Stimulated activated CD4-positive, alpha-beta T cell treated with anti-CD3 and anti-CD28 coated beads, Interleukin-1b, Interleukin-23, amount 100 ng/mL, for 4 hours (primary cell): Measurements from ENCODE around the gene ZBTB45.
"Not testable (repeated sequence)": the region's sequence is repeated elsewhere in the genome, so short reads cannot be mapped to it uniquely, and the experiment has no call there.

Experiments used
- DNase-seq, 2 donors: peaks; one replicate each; pipeline ENCODE4 v3.0.0-alpha.2; 2020; ENCODE audit warnings: low read depth in 2 of 2

The ZBTB45 gene

DNA sequence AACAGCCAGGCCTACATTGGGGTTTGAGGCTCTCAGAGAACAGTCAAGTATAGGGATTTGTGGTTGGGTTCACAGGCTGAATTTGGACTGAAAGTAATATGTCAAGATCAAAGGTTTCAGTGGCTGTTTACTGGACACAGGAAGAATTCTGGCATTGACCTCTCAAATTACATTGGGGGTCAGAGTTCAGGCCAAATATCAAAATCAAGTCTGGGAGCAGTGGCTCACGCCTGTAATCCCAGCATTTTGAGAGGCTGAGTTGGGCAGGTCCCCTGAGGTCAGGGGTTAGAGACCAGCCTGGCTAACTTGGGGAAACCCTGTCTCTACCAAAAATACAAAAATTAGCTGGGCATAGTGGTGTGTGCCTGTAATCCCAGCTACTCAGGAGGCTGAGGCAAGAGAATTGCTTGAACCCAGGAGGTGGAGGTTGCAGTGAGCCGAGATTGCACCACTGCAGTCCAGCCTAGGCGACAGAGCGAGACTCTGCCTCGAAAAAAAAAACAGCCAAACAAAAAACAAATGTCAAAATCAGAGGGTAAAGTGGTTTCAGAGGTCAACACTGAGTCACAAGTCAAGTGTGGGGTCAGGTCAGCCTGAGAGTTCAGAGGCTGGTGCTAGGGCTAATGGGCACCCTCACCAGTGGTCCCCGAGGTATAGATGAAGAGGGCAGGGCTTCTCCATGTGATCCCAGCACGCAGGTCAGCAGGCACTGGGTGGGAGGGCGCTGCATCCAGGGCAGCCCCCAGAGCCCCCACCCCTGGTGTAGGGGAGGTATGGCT, 9.3 kb downstream of the ZBTB45 start:
- DNase-seq: no peak

DNA sequence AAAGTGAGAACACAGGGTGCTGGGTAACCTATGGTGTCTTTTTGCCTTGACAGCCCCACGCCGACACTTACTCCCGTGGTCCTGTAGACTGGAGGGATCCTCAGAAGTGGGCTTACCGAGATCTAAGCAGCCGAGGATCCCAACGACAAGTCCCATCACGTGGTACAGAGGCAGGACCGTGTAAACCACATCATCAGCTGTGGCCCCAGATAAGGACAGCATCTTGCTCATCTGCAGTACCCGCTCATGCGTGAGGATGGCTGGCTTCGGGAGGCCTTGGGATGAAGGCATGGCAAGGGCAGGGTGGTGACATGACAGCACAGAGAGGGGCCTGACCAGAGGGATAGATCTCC, 9.9 kb downstream of the ZBTB45 start:
- no peak for DNase-seq

DNA sequence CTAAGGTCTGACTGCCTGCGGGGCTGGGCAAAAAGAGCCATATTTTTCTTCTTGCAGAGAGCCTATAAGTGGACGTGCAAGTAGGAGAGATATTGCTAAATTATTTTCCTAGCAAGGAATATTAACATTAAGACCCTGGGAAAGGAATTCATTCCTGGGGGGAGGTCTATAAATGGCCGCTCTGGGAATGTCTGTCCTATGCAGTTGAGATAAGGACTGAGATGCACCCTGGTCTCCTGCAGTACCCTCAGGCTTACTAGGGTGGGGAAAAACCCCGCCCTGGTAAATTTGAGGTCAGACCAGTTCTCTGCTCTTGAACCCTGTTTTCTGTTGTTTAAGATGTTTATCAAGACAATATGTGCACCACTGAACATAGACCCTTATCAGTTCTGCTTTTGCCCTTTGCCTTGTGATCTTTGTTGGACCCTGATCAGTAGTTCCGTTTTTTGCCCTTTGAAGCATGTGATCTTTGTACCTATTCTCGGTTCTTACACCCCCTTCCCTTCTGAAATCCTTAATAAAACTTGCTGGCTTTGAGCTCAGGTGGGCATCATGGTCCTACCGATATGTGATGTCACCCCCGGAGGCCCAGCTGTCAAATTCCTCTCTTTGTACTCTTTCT, 11.9 kb downstream of the ZBTB45 start:
- not testable (repeated sequence) for DNase-seq

DNA sequence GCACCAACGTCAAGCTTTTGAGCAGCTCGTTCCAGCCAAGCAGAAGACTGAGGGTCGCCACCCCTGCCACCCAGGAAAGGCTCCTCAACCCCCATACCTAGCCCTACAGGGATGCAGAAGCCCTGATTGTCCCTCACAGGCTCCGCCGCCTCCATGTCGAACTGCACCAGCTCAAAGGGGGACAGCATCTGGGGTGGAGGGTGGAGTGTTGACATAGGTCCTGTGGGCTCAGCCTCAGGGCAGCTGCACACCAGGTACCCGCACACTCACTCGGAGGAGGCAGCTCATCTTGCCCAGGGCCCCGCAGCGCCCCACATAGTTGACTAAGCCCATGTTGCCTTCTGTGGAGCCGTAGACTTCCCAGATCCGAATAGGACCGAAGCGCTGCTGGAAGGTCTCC, 19.4 kb downstream of the ZBTB45 start:
- no peak for DNase-seq

DNA sequence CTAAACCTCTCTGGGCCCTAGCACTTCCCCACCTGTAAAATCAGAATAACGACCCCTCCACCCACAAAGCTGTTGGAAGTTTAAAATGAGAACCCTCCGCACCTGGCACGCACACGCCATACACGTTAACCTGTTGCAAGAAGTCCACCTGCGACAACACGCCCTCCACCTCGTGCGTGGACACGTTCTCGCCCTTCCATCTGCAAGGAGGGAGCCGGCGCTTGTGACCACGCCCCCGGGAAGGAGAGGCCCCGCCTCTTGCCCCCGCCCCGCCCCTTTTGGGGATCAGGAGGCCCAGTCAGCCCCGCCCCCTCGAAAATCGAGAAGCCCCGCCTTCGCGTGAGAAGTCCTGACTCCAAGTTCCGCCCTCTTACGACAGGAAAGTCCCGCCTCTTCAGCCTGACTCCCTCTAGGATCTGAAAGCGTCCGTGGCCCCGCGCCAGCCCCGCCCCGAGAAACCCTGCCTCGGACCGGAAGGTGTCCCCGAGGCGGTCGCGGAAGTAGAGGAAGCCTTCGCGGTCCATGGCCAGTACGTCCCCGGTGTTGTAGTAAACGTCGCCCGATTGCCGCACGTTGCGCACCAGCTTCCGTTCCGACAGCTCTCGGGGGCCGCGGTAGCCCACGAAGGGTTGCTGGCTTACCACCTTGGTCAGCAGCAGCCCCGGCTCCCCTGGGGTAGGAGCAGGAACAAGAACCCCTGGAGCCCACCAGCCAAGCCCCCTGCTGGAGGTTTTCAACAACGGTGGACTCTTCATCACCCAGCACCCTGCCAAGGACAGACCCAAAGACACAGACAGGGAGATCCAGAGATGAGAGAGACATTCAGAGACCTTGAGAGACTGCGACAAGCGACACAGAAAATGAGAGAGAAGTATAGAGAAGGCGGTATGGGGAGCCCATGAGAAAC, 20.3 kb downstream of the ZBTB45 start:
- peak; percentile 93 to 97 for DNase-seq

DNA sequence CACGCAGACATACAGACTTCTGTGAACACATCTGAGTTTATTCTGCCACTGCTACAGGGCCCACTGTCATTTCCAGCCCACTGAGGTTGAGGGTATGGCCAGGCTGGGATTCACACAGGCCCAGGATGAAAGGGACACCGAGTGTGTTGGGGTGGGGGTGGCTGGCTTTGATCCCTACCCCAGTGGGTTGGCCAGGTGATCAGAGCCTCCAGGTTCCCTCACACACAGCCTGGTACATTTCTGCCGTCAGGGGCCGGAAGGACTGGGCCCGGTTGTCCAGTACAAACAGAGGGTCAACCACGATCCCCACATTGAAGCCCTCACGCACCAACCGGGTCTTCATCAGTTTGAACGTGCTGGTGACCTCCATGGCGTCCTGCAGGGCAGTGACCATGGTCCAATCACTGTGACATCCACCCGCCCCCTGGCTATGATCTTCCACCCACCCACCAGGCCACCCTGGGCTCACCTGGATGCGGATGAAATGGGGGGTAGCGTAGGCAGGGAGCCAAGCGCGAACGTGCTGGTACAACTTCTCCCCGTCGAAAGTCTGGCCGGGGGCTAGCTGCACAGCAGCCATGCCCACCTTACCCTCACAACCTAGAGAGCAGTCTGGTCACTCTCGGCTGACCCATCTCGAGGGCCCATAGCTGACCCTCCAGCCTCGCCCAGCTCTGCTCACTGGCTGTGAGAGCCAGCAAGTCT, 21.1 kb downstream of the ZBTB45 start:
- no peak for DNase-seq

DNA sequence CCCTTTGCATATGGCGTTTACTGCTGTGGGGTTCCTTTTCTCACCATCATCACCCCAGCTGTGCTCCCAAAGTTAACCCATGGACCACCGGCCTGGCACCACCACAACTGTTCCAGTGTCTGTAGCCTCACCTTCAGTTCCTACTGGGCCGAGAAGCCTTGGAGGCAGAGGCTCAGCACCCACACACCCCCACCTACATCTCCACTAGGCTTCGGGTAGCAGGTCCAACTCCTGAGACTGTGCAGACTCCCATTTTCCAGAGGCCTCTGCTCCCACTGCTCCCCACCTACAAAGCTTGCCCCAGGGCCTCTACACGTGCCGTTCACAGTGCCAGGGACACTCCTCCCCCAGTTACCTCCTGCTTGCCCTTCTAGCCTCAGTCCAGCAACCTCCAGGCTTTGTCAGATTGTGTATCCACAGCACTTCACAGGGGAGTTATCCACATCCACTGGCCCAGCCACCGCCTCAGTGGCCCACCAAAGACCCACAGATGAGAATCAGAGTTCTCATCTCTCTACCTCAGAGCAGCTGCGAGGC, 21.9 kb downstream of the ZBTB45 start:
- no peak for DNase-seq

DNA sequence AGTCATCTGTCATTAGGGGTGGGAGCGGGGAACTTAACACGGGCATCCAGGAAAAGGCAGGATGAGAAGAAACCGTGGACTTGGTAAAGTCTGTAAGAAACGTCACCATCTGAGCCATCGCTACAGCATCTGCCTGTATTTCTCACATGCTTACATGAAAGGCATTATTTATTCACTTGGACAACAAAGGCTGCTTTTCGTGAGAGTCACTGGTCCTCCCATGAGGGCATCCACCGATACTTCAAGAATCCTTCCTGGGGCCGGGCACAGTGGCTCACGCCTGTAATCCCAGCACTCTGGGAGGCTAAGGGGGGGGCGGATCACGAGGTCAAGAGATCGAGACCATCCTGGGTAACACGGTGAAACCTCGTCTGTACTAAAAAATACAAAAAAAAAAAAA, 27.3 kb downstream of the ZBTB45 start:
- no peak for DNase-seq

DNA sequence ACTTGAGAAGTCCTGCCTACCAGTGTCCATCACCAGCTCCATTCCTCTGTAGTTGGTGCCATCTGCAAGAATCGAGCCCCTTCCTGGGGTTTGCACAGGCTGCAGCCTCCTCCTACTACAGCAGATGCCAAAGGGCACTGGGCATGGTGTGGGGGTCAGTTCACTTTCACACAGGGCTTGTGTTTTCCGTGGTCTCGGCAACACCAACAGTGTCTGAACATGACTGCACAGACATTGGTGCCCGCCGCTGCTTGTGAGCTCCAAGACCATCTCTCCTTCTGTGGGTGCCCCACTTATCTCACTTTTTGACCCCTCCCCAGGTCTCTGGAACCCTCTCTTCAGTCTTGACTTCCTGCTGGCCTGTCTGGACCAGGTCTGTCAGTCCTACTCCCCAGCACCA, 28.2 kb downstream of the ZBTB45 start:
- DNase-seq: no peak

DNA sequence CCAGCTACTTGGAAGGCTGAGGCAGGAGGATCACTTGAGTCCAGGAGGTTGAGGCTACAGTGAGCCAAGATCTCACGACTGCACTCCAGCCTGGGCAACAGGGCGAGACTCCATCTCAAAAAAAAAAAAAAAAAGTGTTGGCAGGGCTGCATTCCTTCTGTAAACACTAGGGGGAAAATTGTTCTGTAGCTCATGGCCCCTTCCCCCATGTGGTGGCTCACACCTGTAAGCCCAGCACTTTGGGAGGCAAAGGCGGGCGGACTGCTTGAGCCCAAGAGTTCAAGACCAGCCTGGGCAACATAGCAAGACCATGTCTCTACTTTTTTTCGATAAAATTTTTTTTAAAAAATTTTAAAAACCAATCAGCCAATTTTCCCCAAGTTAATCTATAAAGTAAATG, 35.3 kb downstream of the ZBTB45 start:
- DNase-seq: not testable (repeated sequence)

DNA sequence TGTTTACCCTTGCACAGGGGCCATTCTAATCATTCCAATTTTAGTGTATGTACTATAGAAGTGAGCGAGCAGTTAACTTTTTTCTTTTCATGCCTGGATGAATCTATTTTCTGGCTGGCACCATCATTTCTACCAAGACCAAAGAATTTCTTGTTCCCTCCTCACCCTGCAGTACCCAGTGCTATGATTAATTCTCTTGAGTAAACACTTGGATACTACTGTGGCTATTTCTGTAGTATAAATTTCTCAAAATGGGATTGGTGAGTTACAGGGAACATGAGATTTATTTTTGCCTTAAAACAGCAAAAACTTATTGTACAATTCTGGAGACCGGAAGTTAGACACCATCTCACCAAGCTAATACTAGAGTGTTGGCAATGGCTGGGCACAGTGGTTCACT, 35.8 kb downstream of the ZBTB45 start:
- DNase-seq: no peak

DNA sequence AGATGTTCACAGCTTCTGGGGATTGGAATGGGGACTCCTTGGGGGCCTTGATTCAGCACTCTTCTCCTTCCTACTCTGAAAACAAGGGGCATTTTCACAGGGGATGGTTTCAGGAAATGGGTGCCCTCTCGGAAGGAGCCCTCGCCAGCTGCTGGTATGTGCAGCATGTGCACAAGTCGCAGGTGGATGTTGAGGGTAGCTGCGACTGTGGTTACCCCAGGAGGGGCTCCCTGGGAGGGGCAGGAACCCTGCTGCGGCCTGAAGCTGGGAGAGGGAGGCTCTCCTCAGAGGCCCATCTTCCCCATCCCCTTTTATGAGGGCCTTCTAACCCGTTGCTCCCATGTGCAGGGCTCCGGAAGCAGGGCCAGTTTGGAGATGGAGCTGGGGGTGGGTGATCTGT, 37.2 kb downstream of the ZBTB45 start:
- no peak for DNase-seq

DNA sequence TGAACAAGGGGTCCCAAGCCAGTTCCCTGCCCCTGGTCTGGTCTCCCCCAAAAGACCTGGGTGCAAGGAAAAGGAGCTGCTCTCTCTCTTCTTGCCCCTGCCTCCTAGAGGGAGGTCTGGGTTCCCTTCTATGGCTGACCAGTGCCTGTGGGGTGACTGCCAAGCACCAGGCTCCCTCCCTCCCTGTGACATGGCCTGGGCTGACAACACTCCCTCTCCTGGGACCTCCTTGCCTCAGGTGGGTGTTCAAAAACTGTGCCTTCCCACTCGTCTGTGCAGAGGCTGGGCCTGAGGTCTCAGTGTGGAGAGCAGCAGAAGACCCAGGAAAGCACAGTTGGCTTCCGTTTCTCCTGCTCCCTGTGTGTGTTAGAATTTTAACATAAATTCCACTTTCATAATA, 38.8 kb downstream of the ZBTB45 start:
- DNase-seq: no peak

DNA sequence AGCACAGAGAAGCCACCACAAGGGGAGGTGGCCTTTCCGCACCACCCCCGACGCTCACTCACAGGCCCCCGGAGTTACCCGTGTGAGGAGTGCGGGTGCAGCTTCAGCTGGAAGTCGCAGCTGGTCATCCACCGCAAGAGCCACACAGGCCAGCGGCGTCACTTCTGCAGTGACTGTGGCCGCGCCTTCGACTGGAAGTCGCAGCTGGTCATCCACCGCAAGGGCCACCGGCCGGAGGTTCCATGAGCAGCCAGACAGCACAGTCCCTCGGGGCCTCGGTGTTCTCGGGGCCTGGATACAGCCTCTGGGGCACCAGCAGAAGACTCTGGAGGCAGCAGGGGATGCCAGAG, 39.2 kb downstream of the ZBTB45 start:
- DNase-seq: no peak

DNA sequence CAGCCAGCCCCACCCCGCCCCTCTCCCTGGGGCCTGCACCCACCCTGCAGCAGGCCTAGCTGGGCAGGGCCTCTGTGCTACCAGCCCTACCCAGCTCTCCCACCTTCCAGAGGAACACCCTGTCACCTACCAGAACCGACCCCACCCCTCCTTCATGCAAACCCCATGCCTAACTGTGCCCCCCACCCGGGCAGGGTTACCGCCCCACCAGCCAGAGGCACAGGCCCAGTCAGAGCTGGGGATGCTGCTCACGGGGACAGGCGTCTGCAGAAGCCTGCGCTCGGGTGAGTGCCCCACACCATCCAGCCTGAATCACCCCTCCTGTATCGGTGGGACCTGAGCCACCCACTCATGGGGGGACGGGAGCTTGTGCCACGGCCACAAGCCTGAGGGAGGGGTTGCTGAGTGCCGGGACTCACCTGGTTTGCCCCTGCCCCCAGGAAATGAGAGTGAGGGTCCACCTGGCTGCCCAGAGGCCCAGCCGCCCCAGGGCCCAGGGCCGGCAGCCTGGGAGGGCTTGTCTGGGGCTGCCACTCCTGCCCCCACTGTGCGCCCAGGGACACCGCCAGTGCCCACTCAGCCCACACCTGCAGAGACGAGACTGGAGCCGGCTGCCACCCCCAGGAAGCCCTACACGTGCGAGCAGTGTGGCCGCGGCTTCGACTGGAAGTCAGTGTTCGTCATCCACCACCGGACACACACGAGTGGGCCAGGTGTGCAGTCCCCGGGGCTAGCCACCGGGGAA, 39.7 kb downstream of the ZBTB45 start:
- DNase-seq: no peak

DNA sequence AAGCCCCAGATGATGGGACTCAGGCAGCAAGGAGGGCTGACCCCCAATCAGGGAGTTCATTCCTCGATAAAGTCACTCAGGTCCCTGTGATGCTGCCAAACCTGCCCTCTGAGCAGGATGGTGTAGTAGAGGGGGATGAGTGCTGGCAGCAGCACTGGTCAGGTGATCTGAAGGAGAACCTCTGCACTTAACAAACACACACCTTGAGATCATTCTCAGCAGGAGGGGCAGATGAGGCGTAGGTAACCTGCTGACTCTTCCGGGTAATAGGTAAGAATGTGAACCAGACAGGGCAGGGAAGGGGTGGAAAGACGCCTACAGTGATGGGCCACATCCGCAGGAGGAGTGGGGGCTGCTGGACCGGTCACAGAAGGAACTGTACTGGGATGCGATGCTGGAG, 40.3 kb downstream of the ZBTB45 start:
- DNase-seq: no peak

DNA sequence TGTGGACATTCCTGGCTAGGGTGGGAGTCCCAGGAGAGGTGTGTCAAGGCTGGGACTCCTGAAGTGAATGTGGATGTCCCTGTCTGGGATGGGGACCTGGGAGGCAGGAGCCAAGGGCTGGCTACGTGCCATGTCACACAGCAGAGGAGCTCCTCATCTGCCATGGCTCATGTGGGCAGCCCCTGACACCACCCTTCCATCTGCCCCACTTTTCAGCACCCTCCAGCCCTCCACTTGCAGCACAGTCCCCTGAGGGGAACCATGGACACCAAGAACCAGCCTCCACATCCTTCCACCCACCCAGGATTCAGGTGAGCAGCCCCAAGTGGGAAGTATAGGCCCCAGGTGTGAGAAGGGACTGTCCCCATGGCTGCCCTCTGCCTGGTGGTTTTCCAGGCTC, 41.7 kb downstream of the ZBTB45 start:
- DNase-seq: no peak

DNA sequence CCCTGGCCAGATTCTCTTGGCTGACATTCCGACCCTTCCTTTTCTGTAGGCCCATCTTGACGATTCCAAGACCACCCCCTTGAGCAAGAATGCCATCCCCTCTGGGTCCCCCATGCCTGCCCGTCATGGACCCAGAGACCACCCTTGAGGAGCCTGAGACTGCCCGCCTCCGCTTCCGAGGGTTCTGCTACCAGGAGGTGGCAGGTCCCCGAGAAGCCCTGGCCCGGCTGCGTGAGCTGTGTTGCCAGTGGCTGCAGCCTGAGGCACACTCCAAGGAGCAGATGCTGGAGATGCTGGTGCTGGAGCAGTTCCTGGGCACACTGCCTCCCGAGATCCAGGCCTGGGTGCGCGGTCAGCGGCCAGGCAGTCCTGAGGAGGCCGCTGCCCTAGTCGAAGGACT, 42.5 kb downstream of the ZBTB45 start:
- no peak for DNase-seq

DNA sequence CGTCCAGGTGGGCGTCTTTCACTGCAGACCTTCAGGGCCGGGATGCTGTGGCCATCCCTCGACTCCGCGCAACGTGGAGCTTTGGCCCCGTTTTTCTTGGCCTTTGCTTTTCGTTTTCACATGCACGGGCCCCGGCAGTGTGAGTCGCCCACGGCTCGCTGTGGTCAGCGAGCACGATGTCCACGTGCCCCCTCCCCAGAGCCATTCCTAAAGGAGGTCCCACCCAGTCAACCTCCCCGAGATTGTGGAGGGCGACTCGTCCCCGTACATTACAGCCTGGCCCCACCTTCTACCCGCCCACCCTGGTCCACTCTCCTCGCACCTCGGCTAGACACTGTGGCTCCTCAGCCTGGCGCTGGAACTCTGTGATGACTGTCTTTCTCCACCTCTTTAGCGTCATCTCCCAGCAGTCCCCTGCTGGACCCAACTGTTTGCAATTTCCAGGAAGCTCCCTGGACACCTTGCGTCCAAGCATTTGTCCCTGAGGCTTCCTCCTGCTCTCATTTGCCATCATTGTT, 43.1 kb downstream of the ZBTB45 start:
- no peak for DNase-seq

DNA sequence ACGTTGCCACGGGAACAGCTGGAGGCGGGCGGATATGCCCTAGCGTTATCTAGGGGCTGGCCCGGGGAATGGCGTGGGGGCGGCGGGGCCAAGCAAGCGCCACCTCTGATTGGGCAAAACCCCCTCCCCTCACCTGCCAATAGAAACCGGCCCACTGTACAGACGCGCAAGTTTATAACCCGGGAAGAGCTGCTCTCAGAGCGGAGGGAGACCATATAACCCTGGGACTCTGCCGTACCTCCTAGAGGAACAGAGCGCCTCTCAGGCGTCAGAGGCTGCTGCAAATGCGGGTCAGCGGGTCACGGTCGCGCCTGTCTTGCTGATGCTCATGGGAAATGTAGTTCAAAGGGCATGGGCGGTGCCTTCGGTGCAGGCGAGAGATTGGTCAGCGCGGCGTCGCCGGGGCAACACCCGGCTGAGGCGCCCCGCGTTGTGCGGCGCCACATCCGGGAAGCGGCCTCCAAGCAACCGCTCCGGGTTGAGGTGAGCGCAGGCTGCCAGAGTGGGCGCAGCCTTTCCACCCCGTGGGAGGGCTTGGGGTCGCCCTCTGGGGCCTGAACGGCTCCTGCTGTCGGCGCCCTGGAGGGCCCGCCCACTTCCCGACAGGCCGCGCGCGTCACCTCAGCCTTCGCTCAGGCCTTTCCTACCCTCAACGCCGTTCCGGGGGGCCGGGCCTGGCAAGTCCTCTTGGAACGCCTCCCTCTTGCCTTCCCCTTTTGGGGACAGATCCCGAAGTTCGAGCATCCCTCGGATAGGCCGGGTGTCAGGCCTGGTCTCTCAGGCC, 43.7 kb downstream of the ZBTB45 start, which contains the start of gene ZNF446:
ZNF446 (plus strand) TSS at position 639 of the 784 bp plus-strand sequence. CDS start 867 bp downstream, outside the sequence.
- peak; percentile 85 to 88 for DNase-seq
